Stimulated activated CD8-positive, alpha-beta memory T cell treated with anti-CD3 and anti-CD28 coated beads, Interleukin-7, amount 100 ng/mL, for 24 hours (primary cell): ENCODE data around the gene VPS72.

ENCODE experiments used
- DNase-seq: peaks from one replicate; pipeline ENCODE4 v3.0.0-alpha.2; 2020; ENCODE audit warnings: low read depth

The VPS72 gene

GRCh38 chr1:151187205-151187604 lies 2.8 kb downstream of the VPS72 start:
- DNase-seq: no peak

GRCh38 chr1:151184211-151184610 lies 5.8 kb downstream of the VPS72 start:
- no peak for DNase-seq

GRCh38 chr1:151176514-151177045 lies 13.4 kb downstream of the VPS72 start:
- no peak for DNase-seq

GRCh38 chr1:151175863-151176262 lies 14.1 kb downstream of the VPS72 start, which contains the start of gene TMOD4:
TSS of gene TMOD4 (minus strand) at chr1:151175981. CDS start at chr1:151174875, 1,106 bp downstream.
- DNase-seq: no peak

- DNase-seq: no peak
Measured at GRCh38 chr1:151175041-151175741, 14.8 kb downstream of the VPS72 start.

GRCh38 chr1:151171190-151171589 lies 18.8 kb downstream of the VPS72 start:
- DNase-seq: no peak

- no peak for DNase-seq
Measured at GRCh38 chr1:151167116-151167515, 22.9 kb downstream of the VPS72 start.

GRCh38 chr1:151166505-151166956 lies 23.5 kb downstream of the VPS72 start:
- no peak for DNase-seq

- peak; percentile 88 for DNase-seq
Measured at GRCh38 chr1:151165738-151166504, 24.1 kb downstream of the VPS72 start, which contains the start of the genes LYSMD1 and SCNM1. TSS of gene LYSMD1 (minus strand) at chr1:151165902. CDS start at chr1:151165258, 644 bp downstream. TSS of gene SCNM1 (plus strand) at chr1:151166144. CDS start at chr1:151166153, 9 bp downstream.

- DNase-seq: no peak
Measured at GRCh38 chr1:151165281-151165737, 24.7 kb downstream of the VPS72 start.

- no peak for DNase-seq
Measured at GRCh38 chr1:151164732-151165280, 25.2 kb downstream of the VPS72 start.

- DNase-seq: no peak
Measured at GRCh38 chr1:151159373-151159772, 30.6 kb downstream of the VPS72 start.

- DNase-seq: no peak
Measured at GRCh38 chr1:151158751-151159251, 31.2 kb downstream of the VPS72 start.

- no peak for DNase-seq
Measured at GRCh38 chr1:151158326-151158725, 31.7 kb downstream of the VPS72 start.

GRCh38 chr1:151157067-151157531 lies 32.9 kb downstream of the VPS72 start:
- no peak for DNase-seq

GRCh38 chr1:151156515-151156819 lies 33.5 kb downstream of the VPS72 start, which contains the start of gene TNFAIP8L2:
TSS of gene TNFAIP8L2 (plus strand) at chr1:151156649. CDS start at chr1:151158698, 2,049 bp downstream.
- peak; percentile 69 for DNase-seq

- no peak for DNase-seq
Measured at GRCh38 chr1:151147665-151148064, 42.3 kb downstream of the VPS72 start.

- DNase-seq: no peak
Measured at GRCh38 chr1:151147132-151147503, 42.9 kb downstream of the VPS72 start.

GRCh38 chr1:151146412-151147131 lies 43.4 kb downstream of the VPS72 start, which contains the start of gene SEMA6C:
TSS of gene SEMA6C (minus strand) at chr1:151146631. CDS start at chr1:151142621, 4,010 bp downstream.
- DNase-seq: peak; percentile 68

- no peak for DNase-seq
Measured at GRCh38 chr1:151146072-151146411, 44.0 kb downstream of the VPS72 start.

- no peak for DNase-seq
Measured at GRCh38 chr1:151145304-151146071, 44.5 kb downstream of the VPS72 start.
